GM06990 (cell line): Measurements from ENCODE around the gene CCDC187.

Experiments used
- DNase-seq: peaks from one replicate; pipeline ENCODE4 v3.0.0-alpha.2; 2011; ENCODE audit not compliant: insufficient read length; ENCODE audit errors: extremely low read depth
- H3K27me3 ChIP-seq: replicated peaks from 2 replicates; pipeline ENCODE4 v1.6.0; 2011; ENCODE audit warnings: low read length; ENCODE audit not compliant: control insufficient read depth, insufficient read depth
- H3K36me3 ChIP-seq: 2 replicates; pipeline ENCODE4 v1.5.1; 2011; ENCODE audit warnings: low read length; ENCODE audit not compliant: control insufficient read depth, insufficient read depth
- H3K4me3 ChIP-seq: replicated peaks from 2 replicates; pipeline ENCODE4 v1.5.1; 2011; ENCODE audit warnings: low read depth, mild to moderate bottlenecking, control low read depth, low read length
- TF ChIP-seq, protein P1 (sequence below): IDR thresholded peaks from 2 replicates; pipeline ENCODE4 v1.5.1; 2011; ENCODE audit warnings: low read length, control low read depth, mild to moderate bottlenecking, inconsistent platforms; ENCODE audit not compliant: insufficient read depth, poor library complexity, severe bottlenecking

Gene CCDC187

GRCh38 chr9:136295055-136295454 lies 8.8 kb downstream of the CCDC187 start:
- no peak for DNase-seq
- no peaks in the 10 kb centered on the region; the same call in 1 of the 2 replicates for H3K27me3 ChIP-seq
- TF ChIP-seq, protein P1, sequence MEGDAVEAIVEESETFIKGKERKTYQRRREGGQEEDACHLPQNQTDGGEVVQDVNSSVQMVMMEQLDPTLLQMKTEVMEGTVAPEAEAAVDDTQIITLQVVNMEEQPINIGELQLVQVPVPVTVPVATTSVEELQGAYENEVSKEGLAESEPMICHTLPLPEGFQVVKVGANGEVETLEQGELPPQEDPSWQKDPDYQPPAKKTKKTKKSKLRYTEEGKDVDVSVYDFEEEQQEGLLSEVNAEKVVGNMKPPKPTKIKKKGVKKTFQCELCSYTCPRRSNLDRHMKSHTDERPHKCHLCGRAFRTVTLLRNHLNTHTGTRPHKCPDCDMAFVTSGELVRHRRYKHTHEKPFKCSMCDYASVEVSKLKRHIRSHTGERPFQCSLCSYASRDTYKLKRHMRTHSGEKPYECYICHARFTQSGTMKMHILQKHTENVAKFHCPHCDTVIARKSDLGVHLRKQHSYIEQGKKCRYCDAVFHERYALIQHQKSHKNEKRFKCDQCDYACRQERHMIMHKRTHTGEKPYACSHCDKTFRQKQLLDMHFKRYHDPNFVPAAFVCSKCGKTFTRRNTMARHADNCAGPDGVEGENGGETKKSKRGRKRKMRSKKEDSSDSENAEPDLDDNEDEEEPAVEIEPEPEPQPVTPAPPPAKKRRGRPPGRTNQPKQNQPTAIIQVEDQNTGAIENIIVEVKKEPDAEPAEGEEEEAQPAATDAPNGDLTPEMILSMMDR: no peak
- H3K4me3 ChIP-seq: no peak overlapping the region
- H3K36me3 ChIP-seq: no peaks in the 10 kb centered on the region

- Histone ChIP-seq H3K27me3 (no peaks in the 10 kb centered on the region; the same call in 1 of the 2 replicates), H3K36me3 (no peaks in the 10 kb centered on the region), H3K4me3 (no peak overlapping the region)
- no peak for DNase-seq
- TF ChIP-seq, protein P1: no peak
These were observed 9.5 kb downstream of the CCDC187 start for GRCh38 chr9:136294437-136294836.

GRCh38 chr9:136293476-136294077 lies 10.3 kb downstream of the CCDC187 start:
- Histone ChIP-seq H3K36me3 (no peaks in the 10 kb centered on the region), H3K27me3 (no peaks in the 10 kb centered on the region; the same call in 1 of the 2 replicates)

DNA sequence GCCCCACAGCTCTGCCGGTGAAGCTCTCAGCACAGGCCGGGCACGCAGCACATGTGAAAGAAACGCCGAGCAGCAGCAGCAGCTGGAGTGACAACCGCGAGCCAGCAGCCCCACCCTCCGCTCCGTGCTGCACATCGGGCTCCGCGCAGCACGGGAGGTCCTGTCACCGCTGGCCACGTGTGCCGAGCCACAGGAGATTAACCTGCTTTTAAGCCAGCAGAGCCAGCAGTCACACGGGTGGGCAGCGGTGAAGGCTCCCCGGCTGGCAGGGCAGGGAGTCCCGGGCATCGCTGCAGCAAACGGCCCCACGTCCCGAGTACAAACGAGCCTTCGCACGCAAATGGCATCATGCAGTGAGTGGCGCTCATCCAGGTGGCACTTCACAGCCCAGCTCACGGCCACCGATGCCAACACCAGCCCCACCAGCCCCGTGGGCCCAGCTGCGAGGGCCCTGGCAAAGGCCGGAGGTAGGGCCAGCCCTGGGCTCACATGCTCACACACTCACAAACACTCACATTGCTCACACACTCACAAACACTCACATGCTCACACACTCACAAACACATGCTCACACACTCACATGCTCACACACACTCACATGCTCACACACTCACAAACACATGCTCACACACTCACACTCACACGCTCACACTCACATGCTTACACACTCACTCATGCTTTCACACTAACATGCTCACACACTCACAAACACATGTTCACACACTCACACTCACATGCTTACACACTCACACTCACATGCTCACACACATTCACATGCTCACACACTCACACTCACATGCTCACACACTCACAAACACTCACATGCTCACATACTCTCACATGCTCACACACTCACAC lies 11.1 kb downstream of the CCDC187 start:
- no peak for DNase-seq
- TF ChIP-seq, protein P1: no peak
- Histone ChIP-seq H3K36me3 (no peaks in the 10 kb centered on the region), H3K4me3 (no peak overlapping the region), H3K27me3 (no peaks in the 10 kb centered on the region; the same call in 1 of the 2 replicates)

More at GRCh38 chr9:136293476-136294077, 10.3 kb downstream of the CCDC187 start:
- H3K4me3 ChIP-seq: no peak overlapping the region
- DNase-seq: no peak
- TF ChIP-seq, protein P1: no peak

DNA sequence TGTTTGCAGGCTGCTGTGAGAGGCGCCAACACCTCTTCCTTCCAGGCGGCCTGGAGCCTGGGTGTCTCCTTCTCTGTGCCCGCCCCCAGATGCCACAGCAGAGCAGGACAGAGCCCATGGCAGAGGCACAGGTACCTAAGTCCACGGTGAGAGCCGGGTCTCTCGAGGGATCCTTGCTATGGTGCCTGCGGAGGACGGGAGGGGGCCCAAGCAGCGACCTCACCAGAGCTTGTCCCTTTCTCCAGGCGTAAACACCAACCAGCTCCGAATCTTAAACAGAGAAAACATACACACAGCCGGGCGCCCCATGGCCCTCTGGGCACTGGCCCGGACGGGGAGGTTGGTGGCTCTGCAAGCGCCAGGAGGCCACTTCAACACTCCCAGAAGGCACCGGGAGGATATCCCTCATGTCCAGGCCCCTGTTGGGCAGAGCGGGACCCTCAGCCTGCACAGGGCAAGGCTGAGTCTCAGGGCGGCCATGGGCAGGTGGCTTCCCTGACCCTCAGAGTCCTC lies 11.8 kb downstream of the CCDC187 start:
- Histone ChIP-seq H3K4me3 (no peak overlapping the region), H3K36me3 (no peaks in the 10 kb centered on the region), H3K27me3 (no peaks in the 10 kb centered on the region; the same call in 1 of the 2 replicates)
- TF ChIP-seq, protein P1: no peak
- no peak for DNase-seq
